IMR-90 (cell line): ENCODE data around the gene TOMM6. TPM values are rescaled to one million over a fixed set of nuclear protein-coding genes. Genes with fewer than 3 reads are reported as not detected.

ENCODE experiments used
- ATAC-seq: fragments of 200-7000 bp; cut with Tn5 transposase; 2 replicates; pipeline ENCODE4 v1.9.1; 2020; ENCODE audit warnings: low read depth, mild to moderate bottlenecking, moderate library complexity
- BruUV-seq: library from RNA; stranded (reverse); fragments of 400-500 nt; replicated peaks from 2 replicates; lab custom pipeline; 2021; lab: Mats Ljungman, UMichigan
- CTCF ChIA-PET: fragments of 300-600 bp; formaldehyde crosslinking; extraction: SDS; loops from one replicate; lab custom pipeline; 2021; ENCODE audit warnings: antibody characterized with exemption; lab: Yijun Ruan, JAX
- POLR2A ChIA-PET: fragments of 300-600 bp; sonication (Branson Sonifier 250); formaldehyde crosslinking; loops from one replicate; lab custom pipeline; 2022; ENCODE audit warnings: antibody characterized with exemption; ENCODE audit not compliant: unreplicated experiment; lab: Charles Lee
- DNase-seq: peaks from one replicate; pipeline ENCODE4 v3.0.0; 2013
- H2AFZ ChIP-seq: replicated peaks from 2 replicates; pipeline ENCODE3; 2013; ENCODE audit warnings: low read length, mild to moderate bottlenecking; ENCODE audit not compliant: poor library complexity
- H2AK5ac ChIP-seq: 2 replicates; pipeline ENCODE4 v1.6.1; 2013; ENCODE audit warnings: low read depth, low read length, inconsistent platforms
- H2AK9ac ChIP-seq: replicated peaks from 2 replicates; pipeline ENCODE3; 2013; ENCODE audit warnings: mild to moderate bottlenecking, low read depth, low read length, moderate library complexity; ENCODE audit not compliant: poor library complexity
- H2BK120ac ChIP-seq: 2 replicates; pipeline ENCODE4 v1.6.1; 2013; ENCODE audit warnings: low read depth, low read length, inconsistent platforms
- H2BK15ac ChIP-seq: 3 replicates; pipeline ENCODE4 v1.6.1; 2013; ENCODE audit warnings: low read depth, low read length, inconsistent platforms
- H2BK20ac ChIP-seq: 2 replicates; pipeline ENCODE4 v1.6.1; 2013; ENCODE audit warnings: low read depth, mild to moderate bottlenecking, inconsistent platforms, low read length, moderate library complexity
- H2BK5ac ChIP-seq: 2 replicates; pipeline ENCODE4 v1.6.1; 2013; ENCODE audit warnings: mild to moderate bottlenecking, low read depth, low read length, inconsistent platforms; ENCODE audit not compliant: poor library complexity, severe bottlenecking
- H3K14ac ChIP-seq: replicated peaks from 2 replicates; pipeline ENCODE4 v1.6.1; 2013; ENCODE audit warnings: low read depth, low read length, inconsistent platforms
- H3K18ac ChIP-seq: 2 replicates; pipeline ENCODE4 v1.6.1; 2013; ENCODE audit warnings: low read depth, low read length, control low read depth
- H3K23ac ChIP-seq: 2 replicates; pipeline ENCODE4 v1.6.1; 2013; ENCODE audit warnings: low read depth, low read length, inconsistent platforms
- H3K27ac ChIP-seq: 2 replicates; pipeline ENCODE4 v1.5.1; 2013; ENCODE audit warnings: mild to moderate bottlenecking, control low read depth, low read length; ENCODE audit not compliant: insufficient read depth
- H3K27me3 ChIP-seq: 2 replicates; pipeline ENCODE4 v1.6.1; 2013; ENCODE audit warnings: low read length; ENCODE audit not compliant: control insufficient read depth, insufficient read depth
- H3K36me3 ChIP-seq: 2 replicates; pipeline ENCODE4 v1.6.1; 2013; ENCODE audit warnings: low read length, mixed read lengths; ENCODE audit not compliant: control insufficient read depth, insufficient read depth
- H3K4ac ChIP-seq: 2 replicates; pipeline ENCODE4 v1.6.1; 2013; ENCODE audit warnings: low read depth, low read length, inconsistent platforms
- H3K4me1 ChIP-seq: 2 replicates; pipeline ENCODE4 v1.6.1; 2013; ENCODE audit warnings: low read length, mixed read lengths; ENCODE audit not compliant: control insufficient read depth, insufficient read depth
- H3K4me2 ChIP-seq: 2 replicates; pipeline ENCODE4 v1.6.1; 2013; ENCODE audit warnings: low read depth, mild to moderate bottlenecking, control low read depth, low read length, moderate library complexity
- H3K4me3 ChIP-seq: 2 replicates; pipeline ENCODE4 v1.5.1; 2013; ENCODE audit warnings: low read depth, mild to moderate bottlenecking, control low read depth, low read length, moderate library complexity; ENCODE audit not compliant: insufficient read depth
- H3K56ac ChIP-seq: 2 replicates; pipeline ENCODE4 v1.6.1; 2013; ENCODE audit warnings: low read length, inconsistent platforms; ENCODE audit not compliant: insufficient read depth; ENCODE audit errors: extremely low read depth
- H3K79me1 ChIP-seq, 2 experiments: 2 replicates each; pipeline ENCODE4 v1.6.1; 2013; ENCODE audit warnings: low read length in 2 of 2, inconsistent platforms in 1 of 2, low read depth in 1 of 2
- H3K9ac ChIP-seq: 2 replicates; pipeline ENCODE4 v1.6.1; 2013; ENCODE audit warnings: low read depth, low read length, control low read depth
- H3K9me1 ChIP-seq: 2 replicates; pipeline ENCODE4 v1.6.1; 2013; ENCODE audit warnings: low read length, inconsistent platforms; ENCODE audit not compliant: insufficient read depth
- H3K9me3 ChIP-seq: 2 replicates; pipeline ENCODE4 v1.6.1; 2013; ENCODE audit warnings: low read length; ENCODE audit not compliant: control insufficient read depth, insufficient read depth
- H4K20me1 ChIP-seq: 2 replicates; pipeline ENCODE4 v1.6.1; 2013; ENCODE audit warnings: low read length, inconsistent platforms; ENCODE audit not compliant: insufficient read depth
- H4K5ac ChIP-seq: 2 replicates; pipeline ENCODE4 v1.6.1; 2013; ENCODE audit warnings: mild to moderate bottlenecking, low read depth, low read length, control low read depth
- H4K8ac ChIP-seq, 2 experiments: 2 replicates each; pipeline ENCODE4 v1.6.1; 2013; ENCODE audit warnings: low read depth in 2 of 2, low read length in 2 of 2, control low read depth in 1 of 2, inconsistent platforms in 1 of 2
- H4K91ac ChIP-seq: 2 replicates; pipeline ENCODE4 v1.6.1; 2013; ENCODE audit warnings: low read depth, low read length, inconsistent platforms; ENCODE audit not compliant: insufficient read depth
- BHLHE40 ChIP-seq: fragments of 150-350 bp; IDR thresholded peaks from 2 replicates; pipeline ENCODE4 v1.6.1; 2016; ENCODE audit warnings: mild to moderate bottlenecking, low read depth, low read length
- CEBPB ChIP-seq: IDR thresholded peaks from 2 replicates; pipeline ENCODE4 v1.6.1; 2012; ENCODE audit warnings: low read depth, low read length, improper control_type of control experiment
- CHD1 ChIP-seq: IDR thresholded peaks from 2 replicates; pipeline ENCODE4 v1.6.1; 2012; ENCODE audit warnings: low read depth, low read length, improper control_type of control experiment
- FOS ChIP-seq: fragments of 150-350 bp; IDR thresholded peaks from 2 replicates; pipeline ENCODE4 v1.6.1; 2016; ENCODE audit warnings: low read depth, low read length
- MAFK ChIP-seq: IDR thresholded peaks from 2 replicates; pipeline ENCODE4 v1.6.1; 2012; ENCODE audit warnings: low read depth, low read length, improper control_type of control experiment
- MAZ ChIP-seq: IDR thresholded peaks from 2 replicates; pipeline ENCODE4 v1.6.1; 2012; ENCODE audit warnings: low read depth, mild to moderate bottlenecking, low read length, improper control_type of control experiment, moderate library complexity, borderline replicate concordance
- MXI1 ChIP-seq: IDR thresholded peaks from 2 replicates; pipeline ENCODE4 v1.6.1; 2012; ENCODE audit warnings: low read depth, mild to moderate bottlenecking, low read length, moderate library complexity, borderline replicate concordance
- NFE2L2 ChIP-seq: fragments of 150-350 bp; IDR thresholded peaks from 2 replicates; pipeline ENCODE4 v1.6.1; 2016; ENCODE audit warnings: low read depth, mild to moderate bottlenecking, low read length
- POLR2A ChIP-seq: IDR thresholded peaks from 2 replicates; pipeline ENCODE4 v1.6.1; 2012; ENCODE audit warnings: mild to moderate bottlenecking, low read depth, low read length
- RAD21 ChIP-seq: IDR thresholded peaks from 2 replicates; pipeline ENCODE4 v1.6.1; 2012; ENCODE audit warnings: low read length, improper control_type of control experiment
- RCOR1 ChIP-seq: IDR thresholded peaks from 2 replicates; pipeline ENCODE4 v1.6.1; 2012; ENCODE audit warnings: mild to moderate bottlenecking, low read length, improper control_type of control experiment; ENCODE audit not compliant: insufficient replicate concordance
- RFX5 ChIP-seq: IDR thresholded peaks from 2 replicates; pipeline ENCODE4 v1.8.0; 2012; ENCODE audit warnings: low read depth, mild to moderate bottlenecking, low read length, moderate library complexity
- SMC3 ChIP-seq: fragments of 150-350 bp; IDR thresholded peaks from 2 replicates; pipeline ENCODE4 v1.6.1; 2016; ENCODE audit warnings: low read depth, mild to moderate bottlenecking, antibody characterized with exemption, low read length, moderate library complexity
- WGBS, 2 experiments: methylation state at CpG; one replicate each; pipeline versions ENCODE4 v1.1.5 to v1.1.7; 2013; ENCODE audit warnings: missing lambda C conversion rate in 2 of 2; ENCODE audit not compliant: insufficient read length in 1 of 2; ENCODE audit errors: extremely low coverage in 2 of 2; 5-methylcytosine and 5-hydroxymethylcytosine counted together
- dilution Hi-C: fragments of 300-500 bp; cut with HindIII; formaldehyde crosslinking; loops from one replicate; pipeline ENCODE4 v1.14.3; 2018; ENCODE audit warnings: low sequenced_read_pairs; ENCODE audit not compliant: unreplicated experiment
- in situ Hi-C: fragments of 300-500 bp; cut with MboI; formaldehyde crosslinking; loops from 3 replicates; pipeline ENCODE4 v1.14.3; 2019; ENCODE audit warnings: low sequenced_read_pairs, inconsistent platforms, mixed read lengths
- intact Hi-C: fragments of 100-400 bp; cut with micrococcal nuclease; formaldehyde crosslinking; loops from 2 replicates; pipeline ENCODE4 v1.10.0; 2022
- polyA plus RNA-seq, 3 experiments: library from polyadenylated mRNA; depleted of rRNA; stranded (reverse); fragments of >200 nt; gene quantifications; 2 replicates each; pipeline ENCODE4 v1.2.3, GENCODE V29; 2012; ENCODE audit warnings: low replicate concordance in 1 of 3
- total RNA-seq: library from RNA; depleted of rRNA; stranded (reverse); fragments of >200 nt; gene quantifications from 2 replicates; pipeline ENCODE4 v1.2.3, GENCODE V29; 2012
- TF ChIP-seq, protein P1 (sequence below): fragments of 150-350 bp; IDR thresholded peaks from 2 replicates; pipeline ENCODE4 v1.6.1; 2017; ENCODE audit warnings: mild to moderate bottlenecking, antibody characterized with exemption, low read length, low read depth
- TF ChIP-seq, protein P2 (sequence below): fragments of 150-350 bp; IDR thresholded peaks from 2 replicates; pipeline ENCODE4 v1.6.1; 2016; ENCODE audit warnings: low read depth, mild to moderate bottlenecking, low read length, moderate library complexity, borderline replicate concordance
- TF ChIP-seq, protein P3 (sequence below): conservative IDR thresholded peaks from 2 replicates; pipeline ENCODE4 v1.5.1; 2012; ENCODE audit warnings: mild to moderate bottlenecking, low read depth, low read length, improper control_type of control experiment

TOMM6 gene
- total and polyA plus RNA-seq, 2 of the 4 experiments (the other 2 are of a cell fraction), result 128 to 227 TPM

DNA sequence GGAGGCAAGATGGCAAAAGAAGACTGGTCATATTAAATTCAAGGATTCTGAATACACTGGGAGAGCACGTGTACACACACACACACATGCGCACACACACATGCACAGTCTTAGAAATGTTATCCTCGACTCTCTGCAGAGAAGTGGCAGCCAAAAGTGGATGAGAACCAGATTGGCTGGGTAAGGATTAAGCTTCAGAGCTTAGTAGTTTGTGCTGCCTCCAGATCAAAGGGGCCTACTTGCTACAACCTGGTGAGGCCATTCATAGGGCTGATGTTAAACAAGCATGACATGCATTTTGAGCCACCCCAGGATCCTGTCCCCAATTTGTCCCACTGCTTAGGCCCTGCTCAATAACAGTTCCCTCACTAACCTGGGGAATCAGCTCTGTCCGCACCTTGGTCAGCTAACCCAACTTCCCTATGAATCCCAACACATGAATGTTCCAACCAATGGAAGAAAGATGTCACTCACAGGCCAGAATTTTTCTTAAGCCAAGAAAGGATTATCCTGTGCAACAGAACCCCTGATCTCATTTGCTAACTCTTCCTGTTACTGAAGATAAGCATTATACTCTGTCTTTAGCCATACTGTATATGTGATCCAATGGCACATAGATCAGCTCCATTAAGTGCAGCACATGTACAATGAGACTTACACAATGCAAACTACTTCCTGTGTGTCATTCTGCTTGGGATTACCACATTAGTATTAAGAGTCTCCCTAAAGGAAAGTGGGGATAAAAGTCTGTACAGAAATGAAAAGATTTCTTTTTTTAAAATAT lies 31.0 kb downstream of the TOMM6 start:
- in situ Hi-C loops, result no loop called here
- dilution Hi-C loops, result no loop called here

More for the DNA sequence above, 31.0 kb downstream of the TOMM6 start:
- Histone ChIP-seq H2BK5ac (no peak overlapping the region), H4K5ac (no peak overlapping the region), H3K27ac (no peak overlapping the region), H2AK5ac (no peak overlapping the region), H3K23ac (no peak overlapping the region), H2BK20ac (no peak overlapping the region), H3K36me3 (no peaks in the 10 kb centered on the region), H3K4me3 (no peak overlapping the region), H2AFZ (no peak overlapping the region), H3K4me2 (no peak overlapping the region), H2BK15ac (no peak overlapping the region), H2AK9ac (no peak overlapping the region), H3K14ac (no peak overlapping the region), H4K8ac (no peak overlapping the region), H3K4me1 (no peaks in the 10 kb centered on the region), H3K79me1 (no peaks in the 10 kb centered on the region), H3K9ac (no peak overlapping the region), H3K56ac (no peak overlapping the region), H3K4ac (no peak overlapping the region), H2BK120ac (no peak overlapping the region), H3K9me3 (no peaks in the 10 kb centered on the region), H3K18ac (no peak overlapping the region), H4K91ac (no peak overlapping the region), H4K20me1 (no peaks in the 10 kb centered on the region), H3K9me1 (no peaks in the 10 kb centered on the region), H3K27me3 (no peaks in the 10 kb centered on the region)
- intact Hi-C loops, result no loop called here
- ChIA-PET POLR2A (no interaction called here), CTCF (no interaction called here)
- no TSS peak for BruUV-seq
- TF ChIP-seq RCOR1, result no peak
- TF ChIP-seq, protein P1, sequence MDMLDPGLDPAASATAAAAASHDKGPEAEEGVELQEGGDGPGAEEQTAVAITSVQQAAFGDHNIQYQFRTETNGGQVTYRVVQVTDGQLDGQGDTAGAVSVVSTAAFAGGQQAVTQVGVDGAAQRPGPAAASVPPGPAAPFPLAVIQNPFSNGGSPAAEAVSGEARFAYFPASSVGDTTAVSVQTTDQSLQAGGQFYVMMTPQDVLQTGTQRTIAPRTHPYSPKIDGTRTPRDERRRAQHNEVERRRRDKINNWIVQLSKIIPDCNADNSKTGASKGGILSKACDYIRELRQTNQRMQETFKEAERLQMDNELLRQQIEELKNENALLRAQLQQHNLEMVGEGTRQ, result no peak
- no peak for TF ChIP-seq MXI1
- TF ChIP-seq POLR2A, result no peak
- TF ChIP-seq SMC3, result no peak
- TF ChIP-seq BHLHE40, result no peak
- TF ChIP-seq CHD1, result no peak
- TF ChIP-seq NFE2L2, result no peak
- TF ChIP-seq MAZ, result no peak
- no peak for TF ChIP-seq RFX5
- TF ChIP-seq MAFK, result no peak
- TF ChIP-seq CEBPB, result no peak; the same call in 1 of the 2 replicates
- no peak for TF ChIP-seq RAD21
- TF ChIP-seq, protein P2, sequence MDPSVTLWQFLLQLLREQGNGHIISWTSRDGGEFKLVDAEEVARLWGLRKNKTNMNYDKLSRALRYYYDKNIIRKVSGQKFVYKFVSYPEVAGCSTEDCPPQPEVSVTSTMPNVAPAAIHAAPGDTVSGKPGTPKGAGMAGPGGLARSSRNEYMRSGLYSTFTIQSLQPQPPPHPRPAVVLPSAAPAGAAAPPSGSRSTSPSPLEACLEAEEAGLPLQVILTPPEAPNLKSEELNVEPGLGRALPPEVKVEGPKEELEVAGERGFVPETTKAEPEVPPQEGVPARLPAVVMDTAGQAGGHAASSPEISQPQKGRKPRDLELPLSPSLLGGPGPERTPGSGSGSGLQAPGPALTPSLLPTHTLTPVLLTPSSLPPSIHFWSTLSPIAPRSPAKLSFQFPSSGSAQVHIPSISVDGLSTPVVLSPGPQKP, result no peak
- TF ChIP-seq FOS, result no peak
- TF ChIP-seq, protein P3, sequence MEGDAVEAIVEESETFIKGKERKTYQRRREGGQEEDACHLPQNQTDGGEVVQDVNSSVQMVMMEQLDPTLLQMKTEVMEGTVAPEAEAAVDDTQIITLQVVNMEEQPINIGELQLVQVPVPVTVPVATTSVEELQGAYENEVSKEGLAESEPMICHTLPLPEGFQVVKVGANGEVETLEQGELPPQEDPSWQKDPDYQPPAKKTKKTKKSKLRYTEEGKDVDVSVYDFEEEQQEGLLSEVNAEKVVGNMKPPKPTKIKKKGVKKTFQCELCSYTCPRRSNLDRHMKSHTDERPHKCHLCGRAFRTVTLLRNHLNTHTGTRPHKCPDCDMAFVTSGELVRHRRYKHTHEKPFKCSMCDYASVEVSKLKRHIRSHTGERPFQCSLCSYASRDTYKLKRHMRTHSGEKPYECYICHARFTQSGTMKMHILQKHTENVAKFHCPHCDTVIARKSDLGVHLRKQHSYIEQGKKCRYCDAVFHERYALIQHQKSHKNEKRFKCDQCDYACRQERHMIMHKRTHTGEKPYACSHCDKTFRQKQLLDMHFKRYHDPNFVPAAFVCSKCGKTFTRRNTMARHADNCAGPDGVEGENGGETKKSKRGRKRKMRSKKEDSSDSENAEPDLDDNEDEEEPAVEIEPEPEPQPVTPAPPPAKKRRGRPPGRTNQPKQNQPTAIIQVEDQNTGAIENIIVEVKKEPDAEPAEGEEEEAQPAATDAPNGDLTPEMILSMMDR, result no peak
- DNase-seq (peak; percentile 31), ATAC-seq (no peak)
- WGBS, 2 experiments, result no CpG with 5 or more reads among the region's 4 CpGs
